IgD-negative memory B cell (primary cell): ENCODE measurements around the gene NEDD4L. TPM values are rescaled to one million over a fixed set of nuclear protein-coding genes. Genes with fewer than 3 reads are reported as not detected.
"Not testable (repeated sequence)": the region's sequence is repeated elsewhere in the genome, so short reads cannot be mapped to it uniquely, and the experiment has no call there.

Experiments used
- H3K27ac Mint-ChIP-seq, 3 donors: one replicate each; pipeline ENCODE4 v1.8.0; 2020 to 2022; ENCODE audit warnings: mild to moderate bottlenecking in 3 of 3, mixed read lengths in 3 of 3, moderate library complexity in 1 of 3
- H3K27me3 Mint-ChIP-seq: one replicate; pipeline ENCODE4 v1.8.0; 2021; ENCODE audit warnings: mixed read lengths
- H3K36me3 Mint-ChIP-seq: one replicate; pipeline ENCODE4 v1.8.0; 2020; ENCODE audit warnings: mild to moderate bottlenecking, mixed read lengths
- H3K4me1 Mint-ChIP-seq, 3 donors: one replicate each; pipeline ENCODE4 v1.8.0; 2020 to 2022; ENCODE audit warnings: mixed read lengths in 3 of 3, mild to moderate bottlenecking in 1 of 3
- H3K4me3 Mint-ChIP-seq, 4 donors: one replicate each; pipeline ENCODE4 v1.8.0; 2020 to 2022; ENCODE audit warnings: mild to moderate bottlenecking in 4 of 4, mixed read lengths in 4 of 4, moderate library complexity in 3 of 4
- H3K9me3 Mint-ChIP-seq, 3 donors: one replicate each; pipeline ENCODE4 v1.8.0; 2020 to 2021; ENCODE audit warnings: mixed read lengths in 3 of 3, mild to moderate bottlenecking in 1 of 3
- polyA plus RNA-seq: library from polyadenylated mRNA; unstranded; fragments of 300-500 nt; fragmentation: Illumina TruSeq; gene quantifications from one replicate; pipeline ENCODE4 v1.2.3, GENCODE V29; 2021

Gene NEDD4L
- polyA plus RNA-seq: 9.6 TPM

DNA sequence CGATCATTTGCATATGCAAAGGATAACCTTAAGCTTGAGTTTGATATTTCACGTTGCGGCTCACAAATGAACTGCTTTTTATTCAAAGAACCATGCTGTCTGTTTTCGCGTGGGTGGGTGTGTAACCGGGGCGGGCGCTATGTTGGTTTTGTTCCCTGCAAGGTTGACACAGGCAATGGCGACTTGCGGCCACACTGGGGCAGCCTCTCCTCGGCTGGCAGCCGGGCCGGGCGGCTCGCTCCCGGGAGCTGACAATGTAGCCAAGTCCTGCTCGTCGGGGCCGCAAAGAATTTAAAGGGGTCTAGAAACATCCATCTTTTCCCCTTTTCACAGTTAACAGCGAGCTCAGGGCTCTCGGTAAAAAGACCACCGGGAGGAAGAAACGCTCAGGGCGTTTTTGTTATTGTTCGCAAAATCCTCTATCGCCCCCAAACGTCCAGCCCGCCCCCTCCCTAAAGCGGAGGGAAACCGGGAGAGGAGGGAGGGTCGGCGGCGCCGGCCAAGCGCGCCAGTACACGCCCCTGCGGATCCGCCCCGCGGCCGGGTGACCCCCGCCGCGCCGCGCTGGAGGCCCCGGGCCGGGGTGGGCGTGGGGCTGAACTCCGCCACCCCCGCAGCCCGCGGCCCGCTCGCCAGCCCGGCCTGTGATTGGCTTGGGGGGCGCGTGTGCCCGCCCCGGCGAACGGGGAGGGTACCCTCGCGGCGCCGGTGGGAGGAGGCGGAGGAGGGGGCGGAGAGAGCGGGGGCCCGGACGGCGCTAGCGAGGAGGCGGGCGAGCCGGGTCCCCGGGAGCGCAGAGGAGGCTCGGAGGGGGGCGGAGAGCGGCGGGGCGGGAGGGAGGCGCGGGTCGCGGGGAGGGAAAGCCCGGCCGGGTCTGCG lies at the start of gene NEDD4L:
TSS of gene NEDD4L (plus strand) at position 736 of the 879 bp plus-strand sequence. CDS start 435 bp downstream, outside the sequence.
- Mint-ChIP-seq H3K9me3 (no peaks in the 10 kb centered on the region), H3K27me3 (no peaks in the 10 kb centered on the region), H3K36me3 (no peaks in the 10 kb centered on the region), H3K4me3 (peak within 1 kb of the TSS; percentile 94 to 98 (median 98)), H3K27ac (peak within 1 kb of the TSS; percentile 80 to 94 (median 92)), H3K4me1 (peaks cover 16 to 24% (median 20%) of the 10 kb centered on the region in 3 donors)

DNA sequence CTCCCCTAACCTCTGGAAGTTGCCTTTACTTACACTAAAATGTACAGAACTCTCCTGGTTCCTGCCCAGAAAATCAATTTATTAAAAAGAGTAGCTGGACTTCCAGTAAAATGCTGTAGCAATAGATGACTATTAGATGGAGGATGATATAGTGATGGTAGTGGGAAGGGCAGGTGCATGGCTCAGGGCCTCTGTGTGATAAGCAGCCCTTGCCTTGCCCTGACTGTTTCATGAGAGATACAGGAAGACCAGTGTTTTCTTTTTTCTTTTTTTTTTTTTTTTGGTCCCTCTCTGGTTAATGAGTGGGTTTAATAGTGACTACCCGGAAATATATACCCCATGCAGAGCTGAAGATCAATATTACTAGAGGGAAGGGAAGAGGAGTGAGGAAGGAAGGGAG lies 48.7 kb upstream of the NEDD4L start:
- H3K4me1 Mint-ChIP-seq: peaks cover 0 to 2% (median 0%) of the 10 kb centered on the region in 3 donors
- H3K27ac Mint-ChIP-seq: no peak overlapping the region
- H3K36me3 Mint-ChIP-seq: peaks cover 2% of the 10 kb centered on the region
- H3K4me3 Mint-ChIP-seq: no peak overlapping the region
- H3K9me3 Mint-ChIP-seq: peaks cover 0 to 3% (median 0%) of the 10 kb centered on the region in 3 donors
- H3K27me3 Mint-ChIP-seq: no peaks in the 10 kb centered on the region

DNA sequence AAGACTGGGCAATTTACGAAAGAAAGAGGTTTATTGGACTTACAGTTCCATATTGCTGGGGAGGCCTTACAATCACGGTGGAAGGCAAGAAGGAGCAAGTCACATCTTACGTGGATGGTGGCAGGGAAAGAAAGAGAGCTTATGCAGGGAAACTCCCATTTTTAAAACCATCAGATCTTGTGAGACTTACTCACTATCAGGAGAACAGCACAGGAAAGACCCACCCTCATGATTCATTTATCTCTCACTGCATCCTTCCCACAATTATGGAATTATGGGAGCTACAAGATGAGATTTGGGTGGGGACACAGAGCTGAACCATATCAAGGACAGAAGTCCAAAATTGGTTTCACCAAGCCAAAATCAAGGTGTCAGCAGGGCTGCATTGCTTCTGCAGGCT lies 47.1 kb upstream of the NEDD4L start:
- not testable (repeated sequence) for H3K4me1 Mint-ChIP-seq, H3K27ac Mint-ChIP-seq, H3K4me3 Mint-ChIP-seq, H3K27me3 Mint-ChIP-seq, H3K36me3 Mint-ChIP-seq, H3K9me3 Mint-ChIP-seq

DNA sequence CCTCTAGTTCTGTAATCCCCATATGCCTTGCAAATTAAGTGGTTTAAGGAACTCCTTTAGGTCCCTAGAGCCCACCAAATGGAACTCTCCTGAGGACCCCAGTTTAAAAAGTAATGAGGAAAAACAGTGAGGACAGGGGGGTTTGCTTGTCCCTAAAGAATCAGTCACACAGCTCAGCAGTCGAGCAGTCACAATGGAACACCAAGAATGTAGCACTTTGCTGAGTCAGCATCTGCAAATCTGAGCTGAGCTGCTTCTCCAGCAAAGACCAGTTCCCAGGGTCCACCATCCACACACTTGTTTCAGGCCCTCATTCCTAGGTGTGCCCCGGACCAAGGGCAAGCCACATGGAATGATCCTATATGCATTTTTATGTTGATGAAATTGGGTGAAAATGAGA lies 46.2 kb upstream of the NEDD4L start:
- no peaks in the 10 kb centered on the region for H3K36me3 Mint-ChIP-seq
- H3K9me3 Mint-ChIP-seq: no peaks in the 10 kb centered on the region
- H3K27ac Mint-ChIP-seq: no peak overlapping the region
- peaks cover 0 to 2% (median 0%) of the 10 kb centered on the region in 3 donors for H3K4me1 Mint-ChIP-seq
- no peak overlapping the region for H3K4me3 Mint-ChIP-seq
- no peaks in the 10 kb centered on the region for H3K27me3 Mint-ChIP-seq

DNA sequence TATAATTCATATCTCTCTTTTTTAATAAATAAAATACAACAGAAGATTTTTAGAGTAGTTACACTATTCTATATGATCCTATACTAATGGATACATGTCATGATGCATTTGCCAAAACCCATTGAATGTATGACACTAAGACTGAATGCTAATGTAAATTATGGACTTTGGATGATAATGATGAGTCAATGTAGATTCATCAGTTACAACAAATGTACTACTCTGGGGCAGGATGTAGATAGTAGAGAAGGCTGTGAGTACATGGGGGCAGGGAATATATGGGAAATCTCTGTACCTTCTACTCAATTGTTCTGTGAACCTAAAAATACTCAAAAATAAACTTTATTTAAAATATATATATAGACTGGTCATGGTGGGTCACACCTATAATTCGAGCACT lies 45.6 kb upstream of the NEDD4L start:
- H3K4me1 Mint-ChIP-seq: peaks cover 0 to 2% (median 0%) of the 10 kb centered on the region in 3 donors
- no peak overlapping the region for H3K4me3 Mint-ChIP-seq
- H3K9me3 Mint-ChIP-seq: no peaks in the 10 kb centered on the region
- no peak overlapping the region for H3K27ac Mint-ChIP-seq
- H3K27me3 Mint-ChIP-seq: no peaks in the 10 kb centered on the region
- no peaks in the 10 kb centered on the region for H3K36me3 Mint-ChIP-seq

DNA sequence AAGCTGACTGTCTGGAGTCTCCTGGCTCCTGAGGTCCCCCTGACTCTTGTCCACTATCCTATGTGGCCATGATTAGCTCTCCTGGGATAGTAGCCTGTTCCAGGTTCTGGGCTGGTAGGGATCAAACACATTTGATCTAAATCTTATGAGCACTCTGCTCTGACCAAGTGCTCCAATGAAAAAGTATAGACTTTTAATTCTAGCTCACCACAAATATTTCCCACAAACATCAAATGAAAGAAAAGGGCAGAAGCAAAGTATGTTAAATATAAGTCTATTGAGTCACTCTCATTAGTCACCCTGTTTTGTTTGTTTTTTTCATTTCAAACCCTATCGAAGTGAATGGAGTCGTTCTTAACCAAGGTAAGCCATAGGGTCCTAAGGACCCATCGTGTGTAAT lies 39.7 kb upstream of the NEDD4L start:
- Mint-ChIP-seq H3K36me3 (no peaks in the 10 kb centered on the region), H3K4me1 (peaks cover 0 to 2% (median 0%) of the 10 kb centered on the region in 3 donors), H3K27ac (no peak overlapping the region), H3K27me3 (peaks cover 8% of the 10 kb centered on the region), H3K4me3 (no peak overlapping the region), H3K9me3 (no peaks in the 10 kb centered on the region)

DNA sequence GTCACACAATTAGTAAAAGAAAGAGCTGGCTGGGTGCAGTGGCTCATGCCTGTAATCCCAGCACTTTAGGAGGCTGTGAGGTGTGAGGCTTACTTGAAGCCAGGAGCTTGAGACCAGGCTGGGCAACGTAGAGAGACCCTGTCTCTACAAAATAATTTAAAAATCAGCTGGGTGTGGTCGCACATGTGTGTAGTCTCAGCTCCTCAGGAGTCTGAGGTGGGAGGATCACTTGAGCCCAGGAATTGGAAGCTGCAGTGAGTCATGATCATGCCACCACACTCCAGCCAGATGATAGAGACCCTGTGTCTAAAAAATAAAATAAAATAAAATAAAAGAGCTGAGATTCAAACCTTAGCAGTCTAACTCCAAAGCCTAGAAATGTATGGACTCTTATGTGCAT lies 39.0 kb upstream of the NEDD4L start:
- no peaks in the 10 kb centered on the region for H3K36me3 Mint-ChIP-seq
- no peak overlapping the region for H3K27ac Mint-ChIP-seq
- no peak overlapping the region for H3K4me3 Mint-ChIP-seq
- no peaks in the 10 kb centered on the region for H3K9me3 Mint-ChIP-seq
- peaks cover 8% of the 10 kb centered on the region for H3K27me3 Mint-ChIP-seq
- H3K4me1 Mint-ChIP-seq: peaks cover 0 to 2% (median 0%) of the 10 kb centered on the region in 3 donors

DNA sequence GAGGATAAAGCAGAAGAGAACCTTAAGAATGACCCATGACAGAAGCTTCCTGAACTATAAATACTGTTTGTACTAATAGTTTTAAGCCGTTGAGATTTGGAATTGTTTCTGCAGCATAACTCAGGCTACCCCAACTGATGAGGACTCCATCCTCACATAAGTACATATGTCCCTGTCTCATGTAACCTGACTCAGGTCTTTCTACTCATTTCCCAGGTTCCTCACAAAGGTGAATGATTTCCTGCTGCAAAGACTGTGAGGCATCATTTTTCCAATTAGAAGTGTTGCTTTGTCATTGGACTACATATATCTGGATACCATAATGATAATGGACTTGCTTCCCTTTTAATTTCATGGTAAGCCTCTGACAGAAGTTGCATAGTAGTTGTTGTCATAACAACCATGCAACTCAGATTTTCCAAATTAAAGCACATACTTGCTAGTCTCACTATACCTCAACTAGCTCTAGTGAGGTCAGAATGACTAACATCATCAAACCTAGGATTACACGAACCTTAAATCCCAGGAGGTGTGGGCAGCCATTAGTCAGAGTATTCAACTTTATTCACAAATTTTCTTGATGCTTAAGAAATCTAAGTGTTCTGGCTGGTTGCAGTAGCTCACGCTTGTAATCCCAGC lies 38.0 kb upstream of the NEDD4L start:
- H3K27ac Mint-ChIP-seq: no peak overlapping the region
- H3K27me3 Mint-ChIP-seq: peaks cover 8% of the 10 kb centered on the region
- H3K9me3 Mint-ChIP-seq: no peaks in the 10 kb centered on the region
- H3K36me3 Mint-ChIP-seq: no peaks in the 10 kb centered on the region
- H3K4me3 Mint-ChIP-seq: no peak overlapping the region
- peaks cover 0 to 2% (median 0%) of the 10 kb centered on the region in 3 donors for H3K4me1 Mint-ChIP-seq

DNA sequence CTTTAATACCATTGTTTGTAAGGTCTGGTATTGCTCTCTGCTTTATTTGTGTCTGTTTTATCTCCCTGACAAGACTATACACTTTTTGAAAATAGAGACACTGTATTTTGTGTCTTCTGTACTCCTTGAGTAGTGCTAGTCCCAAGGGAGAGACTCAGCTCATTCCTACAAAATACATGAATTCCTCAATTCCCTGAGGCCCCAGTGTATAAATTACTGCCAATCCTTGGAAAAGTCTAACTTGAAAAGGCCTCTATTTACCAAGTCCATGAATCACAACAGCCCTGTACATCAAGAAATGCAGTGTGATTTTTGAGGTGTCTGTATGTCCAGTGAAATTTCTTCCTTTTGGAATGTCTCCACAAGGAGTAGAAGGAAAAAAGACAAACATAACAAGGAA lies 34.9 kb upstream of the NEDD4L start:
- peaks cover 7 to 14% (median 10%) of the 10 kb centered on the region in 3 donors for H3K4me1 Mint-ChIP-seq
- H3K4me3 Mint-ChIP-seq: no peak overlapping the region
- no peak overlapping the region for H3K27ac Mint-ChIP-seq
- H3K27me3 Mint-ChIP-seq: peaks cover 8% of the 10 kb centered on the region
- H3K9me3 Mint-ChIP-seq: no peaks in the 10 kb centered on the region
- H3K36me3 Mint-ChIP-seq: no peaks in the 10 kb centered on the region

DNA sequence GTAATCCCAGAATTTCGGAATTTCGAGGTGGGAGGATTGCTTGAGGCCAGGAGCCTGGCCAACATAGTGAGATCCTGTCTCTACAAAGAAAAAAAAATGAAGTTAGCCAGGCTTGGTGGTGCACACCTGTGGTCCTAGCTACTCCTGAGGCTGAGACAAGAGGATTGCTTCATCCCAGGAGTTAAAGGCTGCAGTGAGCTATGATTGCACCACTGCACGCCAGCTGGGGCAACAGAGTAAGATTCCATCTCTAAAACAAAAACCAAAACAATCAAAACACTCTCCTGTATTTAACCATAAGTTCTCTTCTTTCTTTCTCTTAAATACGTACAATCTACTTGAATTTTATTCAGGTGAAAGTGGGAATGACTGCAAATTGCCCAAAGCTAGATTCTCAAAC lies 33.8 kb upstream of the NEDD4L start:
- H3K27ac Mint-ChIP-seq: no peak overlapping the region
- no peaks in the 10 kb centered on the region for H3K36me3 Mint-ChIP-seq
- H3K9me3 Mint-ChIP-seq: no peaks in the 10 kb centered on the region
- H3K4me1 Mint-ChIP-seq: peaks cover 13 to 25% (median 19%) of the 10 kb centered on the region in 3 donors
- no peak overlapping the region for H3K4me3 Mint-ChIP-seq
- peaks cover 7% of the 10 kb centered on the region for H3K27me3 Mint-ChIP-seq

DNA sequence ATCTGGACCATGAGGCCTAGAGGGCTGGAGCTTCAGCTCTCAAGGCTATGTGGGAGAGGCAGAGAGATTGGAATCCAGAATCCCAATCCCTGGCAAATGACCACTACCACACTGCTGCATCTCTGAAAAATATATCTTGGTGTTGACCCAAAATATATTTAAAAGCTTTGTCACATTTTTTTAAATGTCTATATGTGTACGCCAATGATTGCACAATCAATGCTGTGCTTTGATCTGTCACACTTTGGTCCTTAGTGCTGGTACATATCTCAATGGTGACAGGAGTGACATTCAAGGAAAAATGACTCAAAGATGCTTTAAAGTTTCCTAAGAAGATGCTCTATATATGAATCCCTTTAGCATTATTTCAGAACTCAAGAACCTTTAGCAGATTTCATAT lies 31.7 kb upstream of the NEDD4L start:
- no peak overlapping the region for H3K27ac Mint-ChIP-seq
- H3K9me3 Mint-ChIP-seq: peaks cover 0 to 5% (median 0%) of the 10 kb centered on the region in 3 donors

DNA sequence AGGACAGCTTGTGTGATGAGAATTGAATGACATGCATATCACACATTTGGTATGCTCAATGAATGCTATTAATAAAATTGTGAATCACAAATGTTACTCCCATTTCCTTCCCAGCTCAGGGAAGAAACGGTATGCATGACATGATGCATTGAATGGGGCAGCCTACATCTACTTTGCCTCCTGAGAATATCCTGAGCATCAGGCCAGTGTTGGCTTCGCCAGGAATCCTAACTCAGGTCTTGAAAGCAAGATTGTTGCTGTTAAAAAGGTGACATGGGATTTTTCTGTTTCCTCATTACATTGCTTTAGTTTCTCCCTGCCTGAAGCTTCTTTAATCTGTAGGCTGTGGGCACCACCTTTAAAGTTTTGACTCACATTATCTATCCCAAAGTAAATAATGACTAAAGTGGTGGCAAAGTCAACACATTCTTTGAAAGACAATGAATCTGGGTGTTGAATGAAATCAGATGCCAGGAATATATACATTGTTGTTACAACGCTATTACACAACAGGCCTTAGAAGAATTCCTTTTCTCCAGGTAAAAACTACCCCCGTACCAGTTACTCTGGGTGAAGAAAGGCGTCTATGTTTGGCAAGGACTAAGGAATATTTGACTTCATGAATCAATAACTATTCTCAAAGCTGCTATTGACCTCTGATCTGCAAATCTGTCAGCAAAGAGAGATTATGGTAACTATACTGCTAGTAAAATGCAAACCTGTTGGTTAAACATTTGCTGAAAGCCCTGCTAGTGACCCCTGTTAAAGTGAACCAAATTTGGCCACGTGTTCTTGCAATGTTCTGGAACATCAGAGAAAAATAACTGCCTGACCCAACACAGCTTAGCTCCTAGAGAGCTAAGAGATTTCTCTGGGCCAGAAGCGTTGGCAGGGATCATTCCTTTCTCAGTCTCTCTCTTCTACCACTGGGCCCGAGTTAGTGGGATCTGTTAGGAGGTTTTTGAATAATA lies 30.5 kb upstream of the NEDD4L start:
- H3K27me3 Mint-ChIP-seq: peaks cover 2% of the 10 kb centered on the region
- H3K4me1 Mint-ChIP-seq: peaks cover 24 to 32% (median 27%) of the 10 kb centered on the region in 3 donors
- no peak overlapping the region for H3K4me3 Mint-ChIP-seq
- H3K27ac Mint-ChIP-seq: no peak overlapping the region
- H3K9me3 Mint-ChIP-seq: peaks cover 0 to 5% (median 0%) of the 10 kb centered on the region in 3 donors
- peaks cover 4% of the 10 kb centered on the region for H3K36me3 Mint-ChIP-seq

More for the DNA sequence above, 31.7 kb upstream of the NEDD4L start:
- Mint-ChIP-seq H3K27me3 (peaks cover 6% of the 10 kb centered on the region), H3K4me1 (peaks cover 24 to 34% (median 27%) of the 10 kb centered on the region in 3 donors), H3K4me3 (no peak overlapping the region), H3K36me3 (peaks cover 4% of the 10 kb centered on the region)

DNA sequence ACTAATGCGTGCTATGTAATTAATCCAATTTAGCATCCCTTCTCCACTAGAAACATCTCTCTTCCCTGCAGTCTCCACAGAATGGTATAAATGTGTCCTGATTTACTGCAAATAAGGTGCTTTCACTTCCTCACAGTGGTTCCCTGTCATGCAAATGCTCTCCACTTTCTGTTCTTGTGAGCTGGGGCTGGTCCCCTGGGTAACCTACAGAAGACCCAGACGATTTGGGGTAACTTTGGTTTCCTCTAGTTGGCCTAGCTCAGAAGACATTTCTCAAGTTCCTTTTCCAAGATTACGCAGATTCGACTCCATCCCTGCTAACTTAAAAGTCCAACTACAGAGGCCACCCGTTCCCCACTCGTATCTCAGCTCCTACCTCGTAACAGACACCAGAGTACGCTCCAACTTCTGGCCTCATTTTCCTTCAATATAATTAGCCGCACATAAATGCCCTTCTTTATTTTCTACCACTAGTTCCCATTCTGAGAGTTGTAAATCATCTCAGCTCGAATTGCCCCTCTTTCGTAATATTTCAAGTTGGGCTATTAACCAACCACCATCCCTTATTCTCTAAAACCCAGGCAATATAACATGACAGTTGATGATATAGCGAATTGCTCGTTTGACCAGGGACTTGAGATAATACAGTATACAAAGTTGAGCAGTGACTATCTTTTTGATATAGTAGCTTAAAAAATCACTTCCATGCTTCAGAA lies 28.8 kb upstream of the NEDD4L start:
- Mint-ChIP-seq H3K9me3 (peaks cover 0 to 5% (median 0%) of the 10 kb centered on the region in 3 donors), H3K27ac (peak overlapping the region; percentile 0 to 68 (median 23)), H3K4me3 (peak overlapping the region in 3 of 4 donors; percentile 9 to 71 (median 66)), H3K36me3 (peaks cover 4% of the 10 kb centered on the region), H3K27me3 (peaks cover 2% of the 10 kb centered on the region), H3K4me1 (peaks cover 24 to 32% (median 27%) of the 10 kb centered on the region in 3 donors)

DNA sequence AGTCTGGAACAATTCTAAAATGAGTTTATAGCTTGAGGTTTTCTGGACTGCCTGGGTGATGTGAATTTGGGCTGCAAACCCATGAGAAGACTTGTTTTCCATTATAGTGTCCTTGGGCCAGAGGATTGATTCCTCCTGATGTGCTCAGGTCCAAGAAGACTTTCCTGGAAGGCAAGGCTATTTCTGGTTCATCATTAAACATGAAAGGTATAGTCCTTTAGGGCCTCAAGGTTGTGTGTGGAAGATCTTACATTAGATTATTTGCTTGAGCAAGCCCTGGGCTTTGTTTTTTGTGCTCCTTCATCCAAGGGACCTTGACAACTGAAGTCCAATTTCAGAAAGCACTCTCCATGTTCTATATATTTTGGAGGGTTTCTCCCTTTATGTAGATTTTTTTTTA lies 26.8 kb upstream of the NEDD4L start:
- peaks cover 2% of the 10 kb centered on the region for H3K27me3 Mint-ChIP-seq
- no peak overlapping the region for H3K27ac Mint-ChIP-seq
- H3K4me3 Mint-ChIP-seq: no peak overlapping the region
- peaks cover 4% of the 10 kb centered on the region for H3K36me3 Mint-ChIP-seq
- H3K9me3 Mint-ChIP-seq: peaks cover 0 to 5% (median 0%) of the 10 kb centered on the region in 3 donors
- H3K4me1 Mint-ChIP-seq: peaks cover 24 to 32% (median 27%) of the 10 kb centered on the region in 3 donors
